T follicular helper cell (primary cell): ENCODE results near the gene VANGL2.

Experiments
- DNase-seq: peaks from one replicate; pipeline ENCODE4 v3.0.0-alpha.2; 2020; ENCODE audit warnings: low read depth

The VANGL2 gene

DNA sequence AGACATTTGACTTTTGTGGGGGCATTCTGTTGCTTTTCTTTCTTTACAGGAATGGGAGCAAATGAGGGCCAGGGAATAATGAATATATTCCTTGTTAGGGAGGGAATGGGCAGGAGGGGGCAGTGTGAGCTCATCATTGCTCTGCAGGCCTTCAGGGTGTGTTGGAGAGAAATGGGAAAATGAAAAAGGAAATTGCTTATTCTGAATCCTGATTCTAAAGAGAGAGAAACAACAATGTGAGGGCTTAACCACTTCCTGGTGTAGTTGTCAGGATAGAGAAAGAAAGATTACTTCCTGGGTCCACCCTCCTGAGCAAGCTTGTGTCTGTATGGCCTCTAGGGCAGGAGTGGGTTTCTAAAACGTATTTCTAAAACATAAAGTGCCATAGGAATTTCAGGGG lies 28.3 kb downstream of the VANGL2 start:
- peak; percentile 10 for DNase-seq

GRCh38 chr1:160429125-160429561 lies 28.8 kb downstream of the VANGL2 start:
- DNase-seq: no peak

DNA sequence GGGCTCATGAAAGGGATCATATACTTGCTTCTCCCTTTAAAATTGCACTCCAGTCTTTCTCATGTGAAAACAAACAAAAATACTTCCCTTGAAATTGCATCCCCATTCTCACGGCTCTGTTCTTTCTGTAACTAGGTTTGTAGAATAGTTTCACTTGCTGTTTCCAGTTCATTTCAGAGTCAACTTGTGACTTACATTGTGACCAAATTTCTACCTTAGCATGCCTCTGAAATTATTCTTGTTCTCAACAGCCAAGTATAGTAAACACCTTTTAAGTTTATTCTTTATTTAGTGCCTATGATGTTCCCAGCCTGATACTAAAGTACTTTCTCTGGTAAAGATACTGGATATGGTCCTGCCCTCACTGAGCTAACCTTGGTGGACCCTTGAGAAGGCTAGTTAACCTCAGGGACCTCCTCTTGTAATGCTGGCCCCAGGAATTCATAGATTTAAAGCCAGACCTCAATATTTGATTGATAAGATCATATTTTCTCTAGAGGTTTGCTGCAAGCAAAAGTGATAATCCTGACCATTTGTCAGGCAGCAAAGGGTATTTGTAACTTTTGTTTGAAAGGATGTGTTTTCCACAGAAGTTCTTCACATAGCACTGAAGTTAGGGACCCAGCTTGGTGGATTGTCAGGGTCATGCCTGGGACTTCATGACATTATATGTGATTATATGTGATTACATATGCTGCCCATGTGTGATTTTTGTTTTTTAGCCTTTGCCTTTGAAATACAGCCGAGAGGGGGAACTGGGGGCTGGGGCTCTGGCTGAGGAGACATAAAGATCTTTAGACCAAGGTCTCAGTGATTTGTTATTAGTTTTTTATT lies 29.6 kb downstream of the VANGL2 start:
- DNase-seq: no peak

DNA sequence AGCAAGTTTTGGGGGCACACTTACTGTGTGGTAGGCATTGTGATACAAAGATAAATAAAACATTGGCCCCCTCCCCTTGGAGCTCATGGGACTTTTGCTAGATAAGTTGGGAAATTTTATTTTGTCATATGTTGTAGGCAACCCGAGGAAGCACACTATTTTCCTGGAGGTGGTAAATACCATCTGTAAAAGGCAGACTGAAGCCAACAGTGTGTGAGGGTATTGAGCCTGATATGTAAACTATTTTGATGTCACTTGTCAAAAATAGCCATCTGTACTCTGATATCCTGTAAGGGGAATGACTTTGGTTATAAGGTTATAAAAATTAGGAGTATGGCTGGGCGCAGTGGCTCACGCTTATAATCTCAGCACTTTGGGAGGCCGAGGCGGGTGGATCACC lies 30.6 kb downstream of the VANGL2 start:
- no peak for DNase-seq

GRCh38 chr1:160431571-160431970 lies 31.2 kb downstream of the VANGL2 start:
- DNase-seq: no peak

- DNase-seq: no peak
Observed at GRCh38 chr1:160432371-160432786, 32.0 kb downstream of the VANGL2 start.

DNA sequence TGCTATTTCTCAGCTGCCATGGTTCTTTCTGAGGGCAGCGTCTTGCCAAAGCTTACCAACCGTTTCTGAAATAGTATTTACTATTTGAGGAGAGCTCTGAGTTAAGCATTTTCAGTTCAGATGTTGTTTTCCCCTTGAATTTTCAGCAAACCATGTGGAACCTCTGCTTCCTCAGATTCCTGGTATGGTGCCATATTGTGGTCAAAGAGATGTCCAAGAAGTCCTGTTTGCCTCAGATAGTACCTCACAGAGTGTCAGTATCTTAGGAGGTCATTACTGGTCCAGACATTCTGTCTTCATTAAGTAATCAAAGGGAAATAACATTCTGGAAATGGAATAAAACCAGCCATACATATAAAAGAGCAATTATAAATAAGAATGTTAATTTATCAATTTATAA lies 36.6 kb downstream of the VANGL2 start:
- DNase-seq: no peak

GRCh38 chr1:160437432-160438316 lies 37.3 kb downstream of the VANGL2 start:
- DNase-seq: no peak

DNA sequence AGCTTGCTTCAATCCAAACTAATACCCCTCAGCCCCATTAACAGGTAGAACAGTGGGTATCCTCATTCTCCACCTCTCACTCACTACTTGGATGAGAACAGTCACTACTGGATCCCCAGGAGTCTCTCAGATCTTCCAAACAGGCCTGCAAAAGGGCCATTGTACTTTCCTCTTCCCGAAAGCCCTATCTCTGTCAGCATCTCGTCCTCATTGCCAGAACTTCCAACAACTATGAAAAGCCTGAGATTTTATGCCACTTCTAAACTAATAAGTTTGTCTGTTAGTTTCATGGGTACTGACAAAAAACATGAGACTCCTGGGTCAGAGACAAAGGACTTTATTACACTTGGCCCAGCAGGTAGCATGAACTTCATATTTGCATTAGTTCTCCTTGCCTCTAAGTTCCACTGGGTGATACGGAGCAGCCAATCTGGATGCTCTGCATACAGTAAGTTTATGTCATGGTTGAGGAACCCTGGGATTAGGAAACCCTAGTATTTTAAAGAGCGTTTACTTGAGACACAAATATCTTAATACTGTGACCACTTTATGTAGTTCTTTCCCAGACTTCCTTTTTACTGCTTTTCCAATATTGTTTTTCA lies 38.1 kb downstream of the VANGL2 start:
- no peak for DNase-seq

GRCh38 chr1:160438935-160439334 lies 38.6 kb downstream of the VANGL2 start:
- no peak for DNase-seq

DNA sequence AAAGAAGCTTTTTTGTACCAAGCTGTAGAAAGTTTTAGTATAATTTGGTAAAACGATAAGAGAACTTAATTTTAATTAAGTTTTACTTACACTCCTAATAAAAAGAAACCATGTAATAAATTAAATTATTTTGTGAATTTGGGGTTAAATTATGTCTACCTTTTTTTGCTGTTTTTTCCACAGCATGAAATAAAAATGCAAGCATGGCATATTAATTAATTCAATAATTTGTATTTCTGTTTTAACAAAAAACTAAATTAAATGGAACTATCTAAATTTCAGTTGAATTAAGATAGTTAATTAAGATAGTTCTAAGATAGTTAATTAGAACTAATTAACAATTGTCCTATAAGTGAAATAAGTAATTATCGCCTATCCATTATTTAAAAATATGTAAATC lies 39.4 kb downstream of the VANGL2 start:
- no peak for DNase-seq

DNA sequence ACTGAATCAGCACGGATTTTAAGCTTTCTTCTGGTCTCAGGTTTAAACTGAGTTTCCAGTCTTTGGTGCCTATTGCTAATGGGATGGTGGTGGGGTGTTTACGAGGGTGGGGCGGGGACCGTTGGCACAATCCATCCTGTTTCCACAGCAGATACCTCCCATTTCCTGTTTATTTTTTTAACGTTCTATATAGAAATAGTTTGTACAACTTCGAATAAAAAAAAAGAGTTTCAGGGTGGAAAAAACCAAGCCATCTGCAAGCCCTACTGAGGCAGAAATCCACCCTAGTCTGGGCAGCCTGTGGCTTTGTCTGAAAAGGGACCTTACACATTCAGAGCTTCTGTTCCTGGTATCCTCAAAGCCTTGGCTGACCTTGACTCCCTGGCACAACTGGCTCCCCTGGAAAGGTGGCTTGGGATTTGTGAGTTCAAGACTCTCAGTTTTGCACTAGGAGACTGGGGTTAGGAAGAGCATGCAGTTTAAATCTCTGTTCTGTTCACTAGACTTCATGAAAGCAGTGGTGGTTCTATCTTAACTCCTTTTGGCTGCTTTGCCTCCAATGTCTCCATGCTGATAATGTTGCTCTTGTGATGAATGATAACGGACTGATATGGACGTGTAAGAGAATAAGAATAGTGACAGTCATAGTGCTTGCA lies 46.7 kb downstream of the VANGL2 start:
- no peak for DNase-seq

- no peak for DNase-seq
Observed at GRCh38 chr1:160449494-160449893, 49.1 kb downstream of the VANGL2 start.

GRCh38 chr1:160451119-160451858 lies 50.9 kb downstream of the VANGL2 start:
- DNase-seq: no peak

GRCh38 chr1:160451859-160452232 lies 51.5 kb downstream of the VANGL2 start:
- DNase-seq: no peak

- no peak for DNase-seq
Observed at GRCh38 chr1:160453443-160453842, 53.1 kb downstream of the VANGL2 start.

- DNase-seq: no peak
Observed at GRCh38 chr1:160454371-160455152, 54.2 kb downstream of the VANGL2 start.

- no peak for DNase-seq
Observed at GRCh38 chr1:160455153-160455517, 54.8 kb downstream of the VANGL2 start.

DNA sequence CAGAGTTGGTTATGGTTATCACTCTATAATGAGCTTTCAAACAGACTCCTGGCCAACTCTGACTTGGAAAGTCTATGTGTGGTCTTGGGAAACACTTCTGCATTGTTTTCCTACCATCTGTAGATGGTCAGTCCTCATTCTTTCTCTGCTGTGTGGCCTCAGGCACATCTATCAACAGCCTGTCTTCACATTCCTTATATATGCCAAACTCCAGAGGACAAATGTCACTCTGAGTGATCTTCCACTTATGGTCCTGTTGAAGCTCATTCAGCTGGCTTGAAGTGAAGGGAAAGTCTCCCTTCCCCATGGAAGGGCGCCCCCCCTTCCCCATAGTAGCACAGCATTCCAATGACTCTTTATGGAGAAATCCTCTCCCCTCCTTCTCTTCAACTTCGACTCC lies 58.7 kb downstream of the VANGL2 start:
- DNase-seq: no peak

- no peak for DNase-seq
Observed at GRCh38 chr1:160459687-160460086, 59.3 kb downstream of the VANGL2 start.

- no peak for DNase-seq
Observed at GRCh38 chr1:160460214-160460642, 59.9 kb downstream of the VANGL2 start.
